ENCODE measurements around the gene CAMTA1.

CAMTA1 gene

DNA sequence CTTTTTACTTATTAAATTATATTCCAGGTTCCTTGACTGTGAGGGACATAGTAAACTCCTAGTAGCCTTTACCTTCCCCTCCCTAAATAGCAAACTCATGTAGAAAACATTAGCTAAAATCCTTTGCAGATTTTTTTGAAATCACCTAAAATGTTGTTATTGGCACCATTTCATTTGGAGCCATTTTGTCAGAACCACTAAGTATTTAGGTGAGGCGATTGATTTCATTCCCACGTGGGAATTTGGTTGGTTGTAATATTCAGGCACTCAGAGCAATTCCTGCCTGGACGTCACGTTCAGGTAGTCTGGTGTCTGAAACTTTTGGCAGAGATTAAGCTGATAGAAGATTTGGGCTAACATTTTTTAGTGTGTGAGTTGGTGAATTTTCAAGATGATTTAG, 84.3 kb downstream of the CAMTA1 start:
- DNase-seq (ENCODE audit: low read depth): no peak
- TF ChIP-seq, protein P1, sequence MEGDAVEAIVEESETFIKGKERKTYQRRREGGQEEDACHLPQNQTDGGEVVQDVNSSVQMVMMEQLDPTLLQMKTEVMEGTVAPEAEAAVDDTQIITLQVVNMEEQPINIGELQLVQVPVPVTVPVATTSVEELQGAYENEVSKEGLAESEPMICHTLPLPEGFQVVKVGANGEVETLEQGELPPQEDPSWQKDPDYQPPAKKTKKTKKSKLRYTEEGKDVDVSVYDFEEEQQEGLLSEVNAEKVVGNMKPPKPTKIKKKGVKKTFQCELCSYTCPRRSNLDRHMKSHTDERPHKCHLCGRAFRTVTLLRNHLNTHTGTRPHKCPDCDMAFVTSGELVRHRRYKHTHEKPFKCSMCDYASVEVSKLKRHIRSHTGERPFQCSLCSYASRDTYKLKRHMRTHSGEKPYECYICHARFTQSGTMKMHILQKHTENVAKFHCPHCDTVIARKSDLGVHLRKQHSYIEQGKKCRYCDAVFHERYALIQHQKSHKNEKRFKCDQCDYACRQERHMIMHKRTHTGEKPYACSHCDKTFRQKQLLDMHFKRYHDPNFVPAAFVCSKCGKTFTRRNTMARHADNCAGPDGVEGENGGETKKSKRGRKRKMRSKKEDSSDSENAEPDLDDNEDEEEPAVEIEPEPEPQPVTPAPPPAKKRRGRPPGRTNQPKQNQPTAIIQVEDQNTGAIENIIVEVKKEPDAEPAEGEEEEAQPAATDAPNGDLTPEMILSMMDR (conservative IDR thresholded peaks at IDR 0.05; ENCODE audit: control insufficient read depth, insufficient read depth, low read depth, low read length): no peak
- no peak overlapping the region for H3K4me3 ChIP-seq (ENCODE audit: control insufficient read depth, low read depth, low read length)

DNA sequence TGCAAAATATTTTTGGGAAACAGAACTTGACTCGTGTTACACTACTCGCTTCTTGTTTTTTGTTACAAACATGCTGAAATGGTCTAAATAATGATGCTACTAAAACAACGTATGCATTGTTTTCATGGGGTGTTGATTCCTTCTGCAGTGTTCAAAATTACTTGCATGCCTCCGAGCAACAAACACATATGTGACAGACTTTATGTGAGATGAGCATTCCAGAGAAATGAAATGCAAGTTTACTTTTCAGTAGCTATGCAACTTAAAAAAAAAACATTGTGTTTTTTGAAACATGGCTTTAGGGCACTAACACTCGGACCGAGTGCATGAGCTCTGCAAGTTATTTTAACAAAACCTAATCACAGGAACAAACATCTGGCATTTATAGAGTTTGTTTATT, 84.8 kb downstream of the CAMTA1 start:
- H3K4me3 ChIP-seq (ENCODE audit: control insufficient read depth, low read depth, low read length): no peak overlapping the region
- no peak for DNase-seq (ENCODE audit: low read depth)
- TF ChIP-seq, protein P1 (conservative IDR thresholded peaks at IDR 0.05; ENCODE audit: control insufficient read depth, insufficient read depth, low read depth, low read length): no peak

DNA sequence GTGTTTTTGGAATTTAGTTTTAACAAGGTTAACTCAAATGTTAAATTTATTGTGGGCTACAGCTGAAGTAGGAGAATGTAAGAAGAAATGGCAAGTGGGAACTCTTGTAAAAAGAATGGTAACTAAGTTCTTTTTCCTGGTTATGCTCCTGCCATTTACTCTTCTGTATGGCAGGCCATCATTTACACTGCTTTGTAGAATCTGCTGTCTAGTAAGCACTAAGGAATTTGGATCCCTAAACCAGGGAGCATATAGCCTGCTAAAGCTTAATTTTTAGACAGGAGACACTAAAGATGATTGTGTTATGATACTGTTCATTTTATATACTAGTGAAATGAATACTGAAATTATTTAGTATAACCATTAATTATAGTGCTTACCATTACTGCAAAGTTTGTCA, 85.3 kb downstream of the CAMTA1 start:
- TF ChIP-seq, protein P1 (conservative IDR thresholded peaks at IDR 0.05; ENCODE audit: control insufficient read depth, insufficient read depth, low read depth, low read length): no peak
- no peak for DNase-seq (ENCODE audit: low read depth)
- no peak overlapping the region for H3K4me3 ChIP-seq (ENCODE audit: control insufficient read depth, low read depth, low read length)

DNA sequence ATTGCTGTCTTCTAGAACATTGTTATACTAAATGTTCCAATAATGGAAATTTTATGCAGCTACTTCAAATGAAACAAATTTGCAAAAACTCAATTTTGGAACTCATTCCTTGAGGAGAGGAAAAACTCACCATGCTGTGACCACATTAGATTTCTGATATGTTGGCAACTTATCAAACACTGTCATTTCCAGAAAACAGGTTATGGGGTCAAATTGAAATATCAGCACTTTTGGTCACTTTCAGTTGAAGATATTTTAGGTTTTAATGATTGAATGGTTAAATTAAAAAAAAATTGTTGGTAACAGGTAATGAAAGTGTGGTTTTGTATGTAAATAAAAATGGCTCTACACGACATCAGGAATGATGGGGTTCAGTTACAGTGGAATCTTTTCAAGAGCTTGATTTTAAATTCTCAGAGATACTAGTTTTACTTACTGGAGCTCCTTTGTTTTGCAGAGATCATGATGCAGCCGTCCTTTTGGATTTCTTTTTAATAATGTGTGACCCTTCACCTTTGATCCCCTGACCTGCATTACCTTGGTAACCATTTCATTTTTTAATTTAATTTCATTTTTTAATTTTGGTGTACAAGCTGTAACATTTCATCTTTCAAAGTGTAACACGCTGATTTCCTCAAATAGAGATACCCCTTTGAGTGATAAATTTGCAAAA, 86.2 kb downstream of the CAMTA1 start:
- no peak for DNase-seq (ENCODE audit: low read depth)
- TF ChIP-seq, protein P1 (conservative IDR thresholded peaks at IDR 0.05; ENCODE audit: control insufficient read depth, insufficient read depth, low read depth, low read length): no peak
- H3K4me3 ChIP-seq (ENCODE audit: control insufficient read depth, low read depth, low read length): no peak overlapping the region

DNA sequence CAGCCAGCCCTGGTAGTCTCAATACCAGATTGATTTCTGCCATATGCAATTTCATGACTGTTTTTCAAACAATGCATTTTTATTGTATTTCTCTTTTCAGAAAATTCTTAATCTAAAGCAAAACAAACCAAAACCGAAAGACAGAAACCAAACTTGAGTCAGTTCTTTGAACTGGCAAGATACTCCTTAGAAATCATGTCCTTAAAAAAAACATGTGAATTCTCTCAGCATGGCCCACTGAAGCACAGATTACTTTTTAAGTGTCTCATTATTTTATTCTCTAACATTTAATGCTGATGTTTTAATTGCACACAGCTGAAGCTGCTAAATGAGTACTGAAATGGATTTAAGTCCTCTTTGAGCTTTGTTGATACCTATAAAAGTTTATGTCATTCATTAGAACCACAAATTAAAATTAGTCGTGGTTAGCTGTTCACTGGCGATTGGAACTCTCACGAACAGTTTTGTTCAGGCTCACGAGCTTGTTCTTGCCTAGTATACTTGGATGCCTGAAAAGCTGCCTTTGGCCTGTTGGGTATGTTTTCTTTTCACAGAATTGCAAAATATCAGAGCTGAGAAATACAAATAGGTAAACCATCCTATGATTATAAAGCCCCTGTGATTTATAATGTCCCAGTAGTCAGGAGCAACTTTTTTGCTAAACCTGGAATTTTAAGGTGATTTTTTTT, 87.5 kb downstream of the CAMTA1 start:
- DNase-seq (ENCODE audit: low read depth): no peak
- H3K4me3 ChIP-seq (ENCODE audit: control insufficient read depth, low read depth, low read length): no peak overlapping the region
- TF ChIP-seq, protein P1 (conservative IDR thresholded peaks at IDR 0.05; ENCODE audit: control insufficient read depth, insufficient read depth, low read depth, low read length): no peak

DNA sequence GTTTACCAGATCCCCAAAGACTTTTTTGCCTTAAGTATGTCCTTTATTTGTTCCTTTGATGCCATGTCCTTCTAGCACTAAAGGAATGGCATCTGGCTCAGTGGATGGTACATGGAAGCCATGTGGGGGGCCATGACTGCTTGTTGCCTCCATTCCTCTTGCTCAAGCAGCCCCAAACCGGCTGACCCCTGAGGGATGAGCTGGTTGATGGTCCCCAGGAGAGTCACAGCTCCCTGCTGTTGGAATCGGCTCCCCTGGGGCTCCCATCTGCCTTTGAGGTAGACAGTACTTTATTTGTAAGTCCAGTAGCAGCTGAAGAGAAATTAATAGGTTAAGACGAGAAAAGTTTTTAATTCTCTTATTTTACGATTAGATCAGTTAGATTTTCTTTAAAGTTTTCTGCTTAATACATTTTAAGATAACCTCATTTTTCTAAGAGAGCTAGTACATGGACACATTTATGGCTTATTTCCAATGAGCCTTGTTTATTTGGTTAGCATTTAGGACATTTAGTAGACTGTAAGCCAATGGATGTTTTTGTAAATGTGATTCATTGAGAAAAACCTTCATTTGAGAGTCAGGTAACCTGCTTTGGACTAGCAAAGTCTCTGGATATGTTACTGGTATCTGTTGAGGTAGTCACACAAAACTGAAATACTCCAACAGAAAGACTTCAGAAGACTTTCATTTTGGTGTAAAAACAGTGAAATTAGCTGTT, 88.2 kb downstream of the CAMTA1 start:
- TF ChIP-seq, protein P1 (conservative IDR thresholded peaks at IDR 0.05; ENCODE audit: control insufficient read depth, insufficient read depth, low read depth, low read length): no peak

More for the DNA sequence above, 88.2 kb downstream of the CAMTA1 start:
- no peak overlapping the region for H3K4me3 ChIP-seq (ENCODE audit: control insufficient read depth, low read depth, low read length)
- DNase-seq (ENCODE audit: low read depth): no peak

Data from fibroblast of mammary gland (primary cell).